GM23248 (cell line): ENCODE data around the gene SYNPO2. TPM values are rescaled to one million over a fixed set of nuclear protein-coding genes. Genes with fewer than 3 reads are reported as not detected.

Experiments used
- DNase-seq: peaks from one replicate; pipeline ENCODE4 v3.0.0-alpha.2; 2015
- H2AFZ ChIP-seq: fragments of 200-600 bp; sonication (generic); 2 replicates; pipeline ENCODE4 v1.6.1; 2016; ENCODE audit warnings: antibody characterized with exemption
- H3F3A ChIP-seq: fragments of 200-600 bp; sonication (generic); 2 replicates; pipeline ENCODE4 v1.6.1; 2016; ENCODE audit warnings: mild to moderate bottlenecking, antibody characterized with exemption, mixed run types; ENCODE audit not compliant: insufficient read depth
- H3K27ac ChIP-seq: fragments of 200-600 bp; sonication (generic); 2 replicates; pipeline ENCODE4 v1.5.1; 2016; ENCODE audit warnings: mild to moderate bottlenecking
- H3K27me3 ChIP-seq: fragments of 200-600 bp; sonication (generic); replicated peaks from 2 replicates; pipeline ENCODE4 v1.6.1; 2016; ENCODE audit warnings: mild to moderate bottlenecking; ENCODE audit not compliant: insufficient read depth
- H3K36me3 ChIP-seq: fragments of 200-600 bp; sonication (generic); 2 replicates; pipeline ENCODE4 v1.6.1; 2016; ENCODE audit warnings: low read depth, mild to moderate bottlenecking
- H3K4me1 ChIP-seq: fragments of 200-600 bp; sonication (generic); 2 replicates; pipeline ENCODE4 v1.6.1; 2016; ENCODE audit warnings: mild to moderate bottlenecking; ENCODE audit not compliant: insufficient read depth
- H3K4me2 ChIP-seq: fragments of 200-600 bp; sonication (generic); one replicate; pipeline ENCODE4 v1.6.1; 2016; ENCODE audit warnings: mild to moderate bottlenecking; ENCODE audit not compliant: unreplicated experiment
- H3K4me3 ChIP-seq: fragments of 200-600 bp; sonication (generic); 2 replicates; pipeline ENCODE4 v1.5.1; 2016; ENCODE audit warnings: mild to moderate bottlenecking
- H3K79me2 ChIP-seq: fragments of 200-600 bp; sonication (generic); 2 replicates; pipeline ENCODE4 v1.6.1; 2016; ENCODE audit warnings: mild to moderate bottlenecking; ENCODE audit not compliant: insufficient read depth
- H3K9ac ChIP-seq: fragments of 200-600 bp; sonication (generic); 2 replicates; pipeline ENCODE4 v1.6.1; 2016; ENCODE audit warnings: mild to moderate bottlenecking
- H3K9me2 ChIP-seq: fragments of 200-600 bp; sonication (generic); 2 replicates; pipeline ENCODE4 v1.6.1; 2016; ENCODE audit warnings: mixed run types, mild to moderate bottlenecking, moderate library complexity; ENCODE audit not compliant: insufficient read depth
- H3K9me3 ChIP-seq: fragments of 200-600 bp; sonication (generic); one replicate; pipeline ENCODE4 v1.6.1; 2017; ENCODE audit warnings: low read depth
- H4K20me1 ChIP-seq: fragments of 200-600 bp; sonication (generic); 2 replicates; pipeline ENCODE4 v1.6.0; 2016; ENCODE audit not compliant: insufficient read depth
- EZH2 ChIP-seq: fragments of 200-600 bp; sonication (generic); IDR thresholded peaks from 2 replicates; pipeline ENCODE4 v1.6.1; 2018; ENCODE audit warnings: antibody characterized with exemption, mild to moderate bottlenecking; ENCODE audit not compliant: insufficient read depth, poor library complexity, severe bottlenecking
- EZH2phosphoT487 ChIP-seq: fragments of 200-600 bp; sonication (generic); IDR thresholded peaks from 2 replicates; pipeline ENCODE4 v1.6.1; 2018; ENCODE audit warnings: antibody characterized with exemption, moderate library complexity, mild to moderate bottlenecking, low read depth; ENCODE audit not compliant: insufficient read depth
- WGBS, 2 experiments: methylation state at CpG; one replicate each; pipeline ENCODE4 v1.1.6; 2015 to 2017; ENCODE audit warnings: low lambda C conversion rate in 2 of 2, low coverage in 1 of 2; ENCODE audit errors: missing lambda C conversion rate in 2 of 2; 5-methylcytosine and 5-hydroxymethylcytosine counted together
- in situ Hi-C: fragments of 300-500 bp; cut with MboI; formaldehyde crosslinking; loops from 2 replicates; pipeline ENCODE4 v1.15.0; 2020
- polyA plus RNA-seq: library from polyadenylated mRNA; unstranded; fragments of >200 nt; fragmentation: Nextera tagmentation; extraction: Ambion mirVana; gene quantifications from 2 replicates; pipeline ENCODE4 v1.2.1, GENCODE V29; 2016
- total RNA-seq: library from RNA; depleted of rRNA; stranded (reverse); fragments of >200 nt; shearing (Covaris generic); gene quantifications from 2 replicates; pipeline ENCODE4 v1.2.3, GENCODE V29; 2014

Gene SYNPO2
- total and polyA plus RNA-seq, 2 experiments from 2014 or later: 3.1 to 5.0 TPM

- 23 to 31% methylated on average over 5 of the region's 5 CpGs for WGBS, 2 experiments
- H3K79me2 ChIP-seq: no peaks in the 10 kb centered on the region
- H3K4me2 ChIP-seq: no peak overlapping the region
- H3K36me3 ChIP-seq: no peaks in the 10 kb centered on the region
- no peak overlapping the region for H3K27ac ChIP-seq
- no peaks in the 10 kb centered on the region for H3K9me2 ChIP-seq
- peak; percentile 71 for DNase-seq
- H4K20me1 ChIP-seq: no peaks in the 10 kb centered on the region
- no peak overlapping the region for H3K9ac ChIP-seq
- in situ Hi-C loops: no loop called here
- TF ChIP-seq EZH2phosphoT487 (no peak), EZH2 (no peak)
- H3K9me3 ChIP-seq: no peaks in the 10 kb centered on the region
- H3K27me3 ChIP-seq: no peaks in the 10 kb centered on the region
- H3K4me1 ChIP-seq: peaks cover 25% of the 10 kb centered on the region
- peaks cover 23% of the 10 kb centered on the region for H3F3A ChIP-seq
- H2AFZ ChIP-seq: peak overlapping the region; percentile 66
- no peak overlapping the region for H3K4me3 ChIP-seq
These were observed 23.5 kb upstream of the SYNPO2 start for GRCh38 chr4:118865091-118865708.

GRCh38 chr4:118866442-118866841, 22.2 kb upstream of the SYNPO2 start:
- TF ChIP-seq EZH2 (no peak), EZH2phosphoT487 (no peak)
- Histone ChIP-seq H3K36me3 (no peaks in the 10 kb centered on the region), H4K20me1 (no peaks in the 10 kb centered on the region), H3K79me2 (no peaks in the 10 kb centered on the region), H3K9me2 (no peaks in the 10 kb centered on the region), H3K4me3 (no peak overlapping the region), H3F3A (peaks cover 25% of the 10 kb centered on the region), H3K4me2 (no peak overlapping the region), H3K9me3 (no peaks in the 10 kb centered on the region), H3K4me1 (peaks cover 31% of the 10 kb centered on the region), H3K27me3 (no peaks in the 10 kb centered on the region), H3K27ac (no peak overlapping the region), H3K9ac (no peak overlapping the region), H2AFZ (no peak overlapping the region)
- in situ Hi-C loops: no loop called here
- WGBS, 2 experiments: 89 to 93% methylated on average over 1 of the region's 1 CpG
- no peak for DNase-seq

- no peak for TF ChIP-seq EZH2phosphoT487
- no peak for TF ChIP-seq EZH2
- H3K27ac ChIP-seq: peak overlapping the region; percentile 65
- H3K36me3 ChIP-seq: no peaks in the 10 kb centered on the region
- H4K20me1 ChIP-seq: no peaks in the 10 kb centered on the region
- peak overlapping the region; percentile 54 for H3K9ac ChIP-seq
- peak overlapping the region; percentile 43 for H3K4me3 ChIP-seq
- H3K4me1 ChIP-seq: peaks cover 31% of the 10 kb centered on the region
- peak overlapping the region; percentile 54 for H3K4me2 ChIP-seq
- H3K79me2 ChIP-seq: no peaks in the 10 kb centered on the region
- DNase-seq: peak; percentile 69
- H3K9me2 ChIP-seq: no peaks in the 10 kb centered on the region
- 16 to 18% methylated on average over 3 of the region's 3 CpGs for WGBS, 2 experiments
- H2AFZ ChIP-seq: peak overlapping the region; percentile 57
- in situ Hi-C loops: no loop called here
- H3K9me3 ChIP-seq: no peaks in the 10 kb centered on the region
- peaks cover 25% of the 10 kb centered on the region for H3F3A ChIP-seq
- no peaks in the 10 kb centered on the region for H3K27me3 ChIP-seq
These were observed 21.2 kb upstream of the SYNPO2 start for GRCh38 chr4:118867311-118868067.

- Histone ChIP-seq H3K36me3 (no peaks in the 10 kb centered on the region), H4K20me1 (no peaks in the 10 kb centered on the region), H3K27ac (peak overlapping the region; percentile 45), H2AFZ (peak overlapping the region; percentile 56), H3K9me2 (no peaks in the 10 kb centered on the region), H3K4me1 (peaks cover 31% of the 10 kb centered on the region), H3K4me3 (no peak overlapping the region), H3K27me3 (no peaks in the 10 kb centered on the region), H3K79me2 (no peaks in the 10 kb centered on the region), H3K9ac (peak overlapping the region; percentile 6; the same call in 1 of the 2 replicates), H3K9me3 (no peaks in the 10 kb centered on the region), H3K4me2 (peak overlapping the region; percentile 46), H3F3A (peaks cover 25% of the 10 kb centered on the region)
- TF ChIP-seq EZH2: no peak
- no peak for TF ChIP-seq EZH2phosphoT487
- in situ Hi-C loops: no loop called here
- 27 to 33% methylated on average over 2 of the region's 2 CpGs for WGBS, 2 experiments
- peak; percentile 72 for DNase-seq
These were observed 18.8 kb upstream of the SYNPO2 start for GRCh38 chr4:118869808-118870342.
